ENCODE measurements around the gene CRIP2. TPM values are rescaled to one million over a fixed set of nuclear protein-coding genes. Genes with fewer than 3 reads are reported as not detected.

Gene CRIP2
- polyA plus RNA-seq, 1 experiment = 28.2 TPM

DNA sequence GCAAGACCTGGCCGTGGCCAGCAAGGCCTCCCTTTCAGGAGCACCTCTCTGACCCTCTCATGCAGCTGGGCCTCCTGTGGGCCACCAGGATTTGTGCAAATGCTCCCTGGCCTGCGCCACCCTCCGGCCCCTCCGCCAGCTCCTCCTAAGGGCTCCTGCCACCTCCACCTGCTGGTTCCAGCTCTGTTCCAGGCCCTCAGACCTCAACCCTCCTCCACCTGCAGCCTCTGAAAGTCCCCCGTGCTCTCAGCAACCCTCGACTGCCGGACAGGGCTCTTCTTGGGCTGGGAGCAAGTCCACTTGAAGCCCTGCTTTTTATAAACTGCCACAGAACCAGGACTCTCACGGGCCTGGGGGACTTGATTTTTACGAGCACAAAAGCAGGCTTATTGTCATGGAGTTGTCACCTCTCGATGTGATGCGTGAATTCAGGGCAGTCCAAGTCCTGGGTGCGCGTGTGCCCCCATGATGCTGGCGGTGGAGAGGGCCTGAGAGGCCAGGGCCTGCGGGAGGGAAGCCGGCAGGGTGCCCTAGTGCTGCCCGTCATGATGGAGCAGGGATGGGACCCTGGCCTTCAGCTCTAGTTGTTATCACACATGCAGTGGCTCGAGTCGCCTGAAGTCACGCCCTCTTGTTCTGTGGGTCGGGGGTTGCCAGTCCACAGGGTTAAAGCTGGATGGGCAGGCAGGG is 25.6 kb downstream of the CRIP2 start:
- Histone ChIP-seq H3K9me3 (ENCODE audit: control insufficient read depth, insufficient read depth, low read length) (no peaks in the 10 kb centered on the region; the same call in 1 of the 2 replicates), H3K27ac (ENCODE audit: low read depth, low read length) (no peak overlapping the region), H3K4me3 (ENCODE audit: low read depth, low read length) (no peak overlapping the region), H3K27me3 (ENCODE audit: control insufficient read depth, insufficient read depth, low read length) (no peaks in the 10 kb centered on the region)
- TF ChIP-seq, protein P1, sequence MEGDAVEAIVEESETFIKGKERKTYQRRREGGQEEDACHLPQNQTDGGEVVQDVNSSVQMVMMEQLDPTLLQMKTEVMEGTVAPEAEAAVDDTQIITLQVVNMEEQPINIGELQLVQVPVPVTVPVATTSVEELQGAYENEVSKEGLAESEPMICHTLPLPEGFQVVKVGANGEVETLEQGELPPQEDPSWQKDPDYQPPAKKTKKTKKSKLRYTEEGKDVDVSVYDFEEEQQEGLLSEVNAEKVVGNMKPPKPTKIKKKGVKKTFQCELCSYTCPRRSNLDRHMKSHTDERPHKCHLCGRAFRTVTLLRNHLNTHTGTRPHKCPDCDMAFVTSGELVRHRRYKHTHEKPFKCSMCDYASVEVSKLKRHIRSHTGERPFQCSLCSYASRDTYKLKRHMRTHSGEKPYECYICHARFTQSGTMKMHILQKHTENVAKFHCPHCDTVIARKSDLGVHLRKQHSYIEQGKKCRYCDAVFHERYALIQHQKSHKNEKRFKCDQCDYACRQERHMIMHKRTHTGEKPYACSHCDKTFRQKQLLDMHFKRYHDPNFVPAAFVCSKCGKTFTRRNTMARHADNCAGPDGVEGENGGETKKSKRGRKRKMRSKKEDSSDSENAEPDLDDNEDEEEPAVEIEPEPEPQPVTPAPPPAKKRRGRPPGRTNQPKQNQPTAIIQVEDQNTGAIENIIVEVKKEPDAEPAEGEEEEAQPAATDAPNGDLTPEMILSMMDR (IDR thresholded peaks at IDR 0.05; ENCODE audit: low read depth, low read length) = no peak
- CTCF ChIA-PET = no interaction called here
- DNase-seq (ENCODE audit: low read depth, low spot score) = no peak
- POLR2A ChIA-PET = interaction anchor here (0.6 kb wide), 1 partner anchor 33 kb away, joined by 3 read pairs; no protein-coding TSS in a partner anchor

DNA sequence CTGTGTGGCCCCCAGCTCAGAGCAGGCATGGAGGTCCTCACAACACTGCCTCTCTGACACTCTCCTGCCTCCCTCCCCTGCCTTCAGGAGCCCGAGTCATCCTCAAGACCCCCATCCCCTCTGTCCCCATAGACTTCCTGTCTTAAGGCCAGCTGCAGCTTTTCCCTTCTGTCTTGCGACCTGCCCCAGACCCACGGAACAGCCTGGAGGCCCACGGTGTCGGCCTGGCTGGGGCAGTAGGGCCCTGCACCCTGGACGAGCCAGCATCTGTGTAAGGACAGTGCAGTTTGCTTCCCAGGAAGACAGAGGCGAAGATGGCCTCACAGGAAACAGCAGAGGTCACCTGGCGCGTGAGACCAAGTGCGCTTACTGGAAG is 26.1 kb downstream of the CRIP2 start:
- Histone ChIP-seq H3K4me3 (ENCODE audit: low read depth, low read length) (no peak overlapping the region), H3K27ac (ENCODE audit: low read depth, low read length) (no peak overlapping the region), H3K27me3 (ENCODE audit: control insufficient read depth, insufficient read depth, low read length) (no peaks in the 10 kb centered on the region), H3K9me3 (ENCODE audit: control insufficient read depth, insufficient read depth, low read length) (no peaks in the 10 kb centered on the region; the same call in 1 of the 2 replicates)
- TF ChIP-seq, protein P1 (IDR thresholded peaks at IDR 0.05; ENCODE audit: low read depth, low read length) = no peak
- ChIA-PET POLR2A (interaction anchor here (0.6 kb wide), 1 partner anchor 33 kb away, joined by 3 read pairs; no protein-coding TSS in a partner anchor), CTCF (interaction anchor here (0.6 kb wide), 1 partner anchor 16 kb away, joined by 3 read pairs; no protein-coding TSS in a partner anchor)
- DNase-seq (ENCODE audit: low read depth, low spot score) = no peak

DNA sequence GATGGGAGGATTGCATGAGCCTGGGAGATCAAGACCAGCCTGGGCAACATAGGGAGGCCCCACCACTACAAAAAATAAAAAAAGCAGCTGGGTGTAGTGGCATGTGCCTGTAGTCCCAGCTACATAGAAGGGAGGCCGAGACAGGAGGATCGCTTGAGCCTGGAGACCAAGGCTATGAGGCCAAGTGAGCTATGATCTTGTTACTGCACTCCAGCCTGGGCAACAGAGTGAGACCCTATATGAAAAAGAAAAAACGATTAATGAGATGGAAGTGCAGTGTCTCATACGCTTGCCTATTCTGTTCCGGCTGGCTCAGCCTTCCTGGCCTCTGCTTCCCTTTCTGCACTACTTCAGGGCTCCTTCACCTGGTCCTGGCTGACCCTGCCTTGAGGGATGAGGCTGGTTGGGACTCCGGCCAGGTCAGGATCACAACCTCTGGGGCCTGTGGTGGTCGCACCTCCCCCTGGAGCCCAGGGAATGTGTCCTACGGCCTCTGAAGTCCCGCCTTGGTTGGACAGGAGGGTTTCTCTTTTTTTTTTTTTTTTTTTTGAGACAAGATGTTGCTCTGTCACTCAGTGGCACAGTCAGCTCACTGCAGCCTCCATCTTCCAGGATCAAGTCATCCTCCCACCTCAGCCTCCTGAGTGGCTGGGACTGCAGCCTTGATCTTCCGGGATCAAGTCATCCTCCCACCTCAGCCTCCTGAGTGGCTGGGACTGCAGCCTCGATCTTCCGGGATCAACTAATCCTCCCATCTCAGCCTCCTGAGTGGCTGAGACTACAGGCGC is 27.1 kb downstream of the CRIP2 start:
- ChIA-PET POLR2A (no interaction called here), CTCF (interaction anchor here (0.6 kb wide), 1 partner anchor 15 kb away, joined by 3 read pairs; no protein-coding TSS in a partner anchor)
- Histone ChIP-seq H3K27ac (ENCODE audit: low read depth, low read length) (no peak overlapping the region), H3K4me3 (ENCODE audit: low read depth, low read length) (no peak overlapping the region), H3K9me3 (ENCODE audit: control insufficient read depth, insufficient read depth, low read length) (no peaks in the 10 kb centered on the region; the same call in 1 of the 2 replicates), H3K27me3 (ENCODE audit: control insufficient read depth, insufficient read depth, low read length) (no peaks in the 10 kb centered on the region)
- DNase-seq (ENCODE audit: low read depth, low spot score) = no peak
- TF ChIP-seq, protein P1 (IDR thresholded peaks at IDR 0.05; ENCODE audit: low read depth, low read length) = no peak

DNA sequence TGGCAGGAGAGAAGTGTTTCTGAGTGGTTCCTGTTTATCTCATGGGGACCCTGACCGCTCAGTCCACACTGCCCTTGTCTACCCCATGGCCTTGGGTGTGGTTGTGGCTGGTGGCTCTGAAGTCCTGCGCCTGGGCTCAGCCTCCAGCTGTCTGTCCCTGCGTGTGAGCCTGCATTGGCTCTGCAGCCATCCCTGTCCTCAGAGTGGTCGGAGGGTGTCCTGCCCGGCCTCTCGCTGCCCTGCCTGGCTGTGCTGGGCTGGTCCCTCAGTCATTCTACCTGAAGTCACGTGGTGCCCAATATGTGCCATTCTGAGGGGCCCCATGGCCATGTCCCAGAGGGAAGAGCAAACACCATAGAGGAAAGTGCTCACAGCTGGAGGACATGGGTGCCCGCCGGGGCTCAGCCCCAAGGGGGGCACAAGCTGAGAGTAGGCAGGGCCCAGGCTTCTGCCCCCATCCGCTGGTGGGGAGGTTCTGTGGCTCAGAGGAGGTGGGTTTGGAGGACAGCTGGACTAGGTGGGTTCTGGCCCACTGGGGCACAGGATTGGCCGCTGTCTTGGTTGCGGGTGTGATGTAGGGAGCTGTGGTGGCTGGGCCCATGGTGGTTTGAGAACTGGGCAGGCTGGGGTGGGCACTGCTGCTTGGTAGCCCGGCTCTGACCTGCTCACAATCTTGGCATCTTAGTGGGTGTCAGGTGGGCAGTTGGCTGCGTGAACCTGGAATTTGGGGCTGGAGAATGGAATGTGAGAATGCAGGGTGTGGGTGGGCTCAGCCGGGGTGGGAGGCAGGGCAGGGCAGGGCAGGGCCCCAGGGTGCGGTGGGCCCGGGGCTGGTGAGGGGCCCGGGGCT is 28.1 kb downstream of the CRIP2 start:
- ChIA-PET CTCF (no interaction called here), POLR2A (no interaction called here)
- no peak overlapping the region for H3K27ac ChIP-seq (ENCODE audit: low read depth, low read length)
- no peaks in the 10 kb centered on the region; the same call in 1 of the 2 replicates for H3K9me3 ChIP-seq (ENCODE audit: control insufficient read depth, insufficient read depth, low read length)
- TF ChIP-seq, protein P1 (IDR thresholded peaks at IDR 0.05; ENCODE audit: low read depth, low read length) = no peak
- H3K4me3 ChIP-seq (ENCODE audit: low read depth, low read length) = no peak overlapping the region
- H3K27me3 ChIP-seq (ENCODE audit: control insufficient read depth, insufficient read depth, low read length) = peaks cover 4% of the 10 kb centered on the region
- DNase-seq (ENCODE audit: low read depth, low spot score) = no peak
